IMR-90 (cell line): ENCODE data around the gene GLG1. TPM values are rescaled to one million over a fixed set of nuclear protein-coding genes. Genes with fewer than 3 reads are reported as not detected.

ENCODE experiments used
- ATAC-seq: fragments of 200-7000 bp; cut with Tn5 transposase; 2 replicates; pipeline ENCODE4 v1.9.1; 2020; ENCODE audit warnings: low read depth, mild to moderate bottlenecking, moderate library complexity
- BruUV-seq: library from RNA; stranded (reverse); fragments of 400-500 nt; replicated peaks from 2 replicates; lab custom pipeline; 2021; lab: Mats Ljungman, UMichigan
- CTCF ChIA-PET: fragments of 300-600 bp; formaldehyde crosslinking; extraction: SDS; loops from one replicate; lab custom pipeline; 2021; ENCODE audit warnings: antibody characterized with exemption; lab: Yijun Ruan, JAX
- POLR2A ChIA-PET: fragments of 300-600 bp; sonication (Branson Sonifier 250); formaldehyde crosslinking; loops from one replicate; lab custom pipeline; 2022; ENCODE audit warnings: antibody characterized with exemption; ENCODE audit not compliant: unreplicated experiment; lab: Charles Lee
- DNase-seq: peaks from one replicate; pipeline ENCODE4 v3.0.0; 2013
- H2AFZ ChIP-seq: replicated peaks from 2 replicates; pipeline ENCODE3; 2013; ENCODE audit warnings: low read length, mild to moderate bottlenecking; ENCODE audit not compliant: poor library complexity
- H2AK5ac ChIP-seq: 2 replicates; pipeline ENCODE4 v1.6.1; 2013; ENCODE audit warnings: low read depth, low read length, inconsistent platforms
- H2AK9ac ChIP-seq: replicated peaks from 2 replicates; pipeline ENCODE3; 2013; ENCODE audit warnings: mild to moderate bottlenecking, low read depth, low read length, moderate library complexity; ENCODE audit not compliant: poor library complexity
- H2BK120ac ChIP-seq: 2 replicates; pipeline ENCODE4 v1.6.1; 2013; ENCODE audit warnings: low read depth, low read length, inconsistent platforms
- H2BK15ac ChIP-seq: 3 replicates; pipeline ENCODE4 v1.6.1; 2013; ENCODE audit warnings: low read depth, low read length, inconsistent platforms
- H2BK20ac ChIP-seq: 2 replicates; pipeline ENCODE4 v1.6.1; 2013; ENCODE audit warnings: low read depth, mild to moderate bottlenecking, inconsistent platforms, low read length, moderate library complexity
- H2BK5ac ChIP-seq: 2 replicates; pipeline ENCODE4 v1.6.1; 2013; ENCODE audit warnings: mild to moderate bottlenecking, low read depth, low read length, inconsistent platforms; ENCODE audit not compliant: poor library complexity, severe bottlenecking
- H3K14ac ChIP-seq: replicated peaks from 2 replicates; pipeline ENCODE4 v1.6.1; 2013; ENCODE audit warnings: low read depth, low read length, inconsistent platforms
- H3K18ac ChIP-seq: 2 replicates; pipeline ENCODE4 v1.6.1; 2013; ENCODE audit warnings: low read depth, low read length, control low read depth
- H3K23ac ChIP-seq: 2 replicates; pipeline ENCODE4 v1.6.1; 2013; ENCODE audit warnings: low read depth, low read length, inconsistent platforms
- H3K27ac ChIP-seq: 2 replicates; pipeline ENCODE4 v1.5.1; 2013; ENCODE audit warnings: mild to moderate bottlenecking, control low read depth, low read length; ENCODE audit not compliant: insufficient read depth
- H3K27me3 ChIP-seq: 2 replicates; pipeline ENCODE4 v1.6.1; 2013; ENCODE audit warnings: low read length; ENCODE audit not compliant: control insufficient read depth, insufficient read depth
- H3K36me3 ChIP-seq: 2 replicates; pipeline ENCODE4 v1.6.1; 2013; ENCODE audit warnings: low read length, mixed read lengths; ENCODE audit not compliant: control insufficient read depth, insufficient read depth
- H3K4ac ChIP-seq: 2 replicates; pipeline ENCODE4 v1.6.1; 2013; ENCODE audit warnings: low read depth, low read length, inconsistent platforms
- H3K4me1 ChIP-seq: 2 replicates; pipeline ENCODE4 v1.6.1; 2013; ENCODE audit warnings: low read length, mixed read lengths; ENCODE audit not compliant: control insufficient read depth, insufficient read depth
- H3K4me2 ChIP-seq: 2 replicates; pipeline ENCODE4 v1.6.1; 2013; ENCODE audit warnings: low read depth, mild to moderate bottlenecking, control low read depth, low read length, moderate library complexity
- H3K4me3 ChIP-seq: 2 replicates; pipeline ENCODE4 v1.5.1; 2013; ENCODE audit warnings: low read depth, mild to moderate bottlenecking, control low read depth, low read length, moderate library complexity; ENCODE audit not compliant: insufficient read depth
- H3K56ac ChIP-seq: 2 replicates; pipeline ENCODE4 v1.6.1; 2013; ENCODE audit warnings: low read length, inconsistent platforms; ENCODE audit not compliant: insufficient read depth; ENCODE audit errors: extremely low read depth
- H3K79me1 ChIP-seq, 2 experiments: 2 replicates each; pipeline ENCODE4 v1.6.1; 2013; ENCODE audit warnings: low read length in 2 of 2, inconsistent platforms in 1 of 2, low read depth in 1 of 2
- H3K9ac ChIP-seq: 2 replicates; pipeline ENCODE4 v1.6.1; 2013; ENCODE audit warnings: low read depth, low read length, control low read depth
- H3K9me1 ChIP-seq: 2 replicates; pipeline ENCODE4 v1.6.1; 2013; ENCODE audit warnings: low read length, inconsistent platforms; ENCODE audit not compliant: insufficient read depth
- H3K9me3 ChIP-seq: 2 replicates; pipeline ENCODE4 v1.6.1; 2013; ENCODE audit warnings: low read length; ENCODE audit not compliant: control insufficient read depth, insufficient read depth
- H4K20me1 ChIP-seq: 2 replicates; pipeline ENCODE4 v1.6.1; 2013; ENCODE audit warnings: low read length, inconsistent platforms; ENCODE audit not compliant: insufficient read depth
- H4K5ac ChIP-seq: 2 replicates; pipeline ENCODE4 v1.6.1; 2013; ENCODE audit warnings: mild to moderate bottlenecking, low read depth, low read length, control low read depth
- H4K8ac ChIP-seq, 2 experiments: 2 replicates each; pipeline ENCODE4 v1.6.1; 2013; ENCODE audit warnings: low read depth in 2 of 2, low read length in 2 of 2, control low read depth in 1 of 2, inconsistent platforms in 1 of 2
- H4K91ac ChIP-seq: 2 replicates; pipeline ENCODE4 v1.6.1; 2013; ENCODE audit warnings: low read depth, low read length, inconsistent platforms; ENCODE audit not compliant: insufficient read depth
- BHLHE40 ChIP-seq: fragments of 150-350 bp; IDR thresholded peaks from 2 replicates; pipeline ENCODE4 v1.6.1; 2016; ENCODE audit warnings: mild to moderate bottlenecking, low read depth, low read length
- CHD1 ChIP-seq: IDR thresholded peaks from 2 replicates; pipeline ENCODE4 v1.6.1; 2012; ENCODE audit warnings: low read depth, low read length, improper control_type of control experiment
- ELK1 ChIP-seq: fragments of 150-350 bp; IDR thresholded peaks from 2 replicates; pipeline ENCODE4 v1.6.1; 2016; ENCODE audit warnings: low read depth, mild to moderate bottlenecking, low read length, moderate library complexity, borderline replicate concordance
- FOS ChIP-seq: fragments of 150-350 bp; IDR thresholded peaks from 2 replicates; pipeline ENCODE4 v1.6.1; 2016; ENCODE audit warnings: low read depth, low read length
- MAFK ChIP-seq: IDR thresholded peaks from 2 replicates; pipeline ENCODE4 v1.6.1; 2012; ENCODE audit warnings: low read depth, low read length, improper control_type of control experiment
- NFE2L2 ChIP-seq: fragments of 150-350 bp; IDR thresholded peaks from 2 replicates; pipeline ENCODE4 v1.6.1; 2016; ENCODE audit warnings: low read depth, mild to moderate bottlenecking, low read length
- POLR2A ChIP-seq: IDR thresholded peaks from 2 replicates; pipeline ENCODE4 v1.6.1; 2012; ENCODE audit warnings: mild to moderate bottlenecking, low read depth, low read length
- RAD21 ChIP-seq: IDR thresholded peaks from 2 replicates; pipeline ENCODE4 v1.6.1; 2012; ENCODE audit warnings: low read length, improper control_type of control experiment
- RCOR1 ChIP-seq: IDR thresholded peaks from 2 replicates; pipeline ENCODE4 v1.6.1; 2012; ENCODE audit warnings: mild to moderate bottlenecking, low read length, improper control_type of control experiment; ENCODE audit not compliant: insufficient replicate concordance
- RFX5 ChIP-seq: IDR thresholded peaks from 2 replicates; pipeline ENCODE4 v1.8.0; 2012; ENCODE audit warnings: low read depth, mild to moderate bottlenecking, low read length, moderate library complexity
- SMC3 ChIP-seq: fragments of 150-350 bp; IDR thresholded peaks from 2 replicates; pipeline ENCODE4 v1.6.1; 2016; ENCODE audit warnings: low read depth, mild to moderate bottlenecking, antibody characterized with exemption, low read length, moderate library complexity
- WGBS, 2 experiments: methylation state at CpG; one replicate each; pipeline versions ENCODE4 v1.1.5 to v1.1.7; 2013; ENCODE audit warnings: missing lambda C conversion rate in 2 of 2; ENCODE audit not compliant: insufficient read length in 1 of 2; ENCODE audit errors: extremely low coverage in 2 of 2; 5-methylcytosine and 5-hydroxymethylcytosine counted together
- dilution Hi-C: fragments of 300-500 bp; cut with HindIII; formaldehyde crosslinking; loops from one replicate; pipeline ENCODE4 v1.14.3; 2018; ENCODE audit warnings: low sequenced_read_pairs; ENCODE audit not compliant: unreplicated experiment
- in situ Hi-C: fragments of 300-500 bp; cut with MboI; formaldehyde crosslinking; loops from 3 replicates; pipeline ENCODE4 v1.14.3; 2019; ENCODE audit warnings: low sequenced_read_pairs, inconsistent platforms, mixed read lengths
- intact Hi-C: fragments of 100-400 bp; cut with micrococcal nuclease; formaldehyde crosslinking; loops from 2 replicates; pipeline ENCODE4 v1.10.0; 2022
- polyA plus RNA-seq, 3 experiments: library from polyadenylated mRNA; depleted of rRNA; stranded (reverse); fragments of >200 nt; gene quantifications; 2 replicates each; pipeline ENCODE4 v1.2.3, GENCODE V29; 2012; ENCODE audit warnings: low replicate concordance in 1 of 3
- total RNA-seq: library from RNA; depleted of rRNA; stranded (reverse); fragments of >200 nt; gene quantifications from 2 replicates; pipeline ENCODE4 v1.2.3, GENCODE V29; 2012

Gene GLG1
- total and polyA plus RNA-seq, 2 of the 4 experiments (the other 2 are of a cell fraction): 91.0 to 107 TPM

GRCh38 chr16:74635303-74635702, 28.4 kb upstream of the GLG1 start:
- Histone ChIP-seq H3K9ac (no peak overlapping the region), H2AK5ac (no peak overlapping the region), H3K4me3 (no peak overlapping the region), H4K91ac (no peak overlapping the region), H3K36me3 (peaks cover 33% of the 10 kb centered on the region), H3K27me3 (no peaks in the 10 kb centered on the region), H2AK9ac (no peak overlapping the region), H2BK5ac (no peak overlapping the region), H3K9me1 (no peaks in the 10 kb centered on the region), H3K56ac (no peak overlapping the region), H2BK15ac (no peak overlapping the region), H2BK120ac (no peak overlapping the region), H3K4me1 (no peaks in the 10 kb centered on the region), H4K8ac (no peak overlapping the region), H3K9me3 (no peaks in the 10 kb centered on the region), H2BK20ac (no peak overlapping the region), H3K27ac (no peak overlapping the region), H3K79me1 (peaks cover 7 to 15% of the 10 kb centered on the region in 2 experiments; a peak in 3 of 4 replicates), H3K18ac (no peak overlapping the region), H3K23ac (no peak overlapping the region), H3K4ac (no peak overlapping the region), H2AFZ (no peak overlapping the region), H4K5ac (no peak overlapping the region), H4K20me1 (no peaks in the 10 kb centered on the region), H3K14ac (no peak overlapping the region), H3K4me2 (no peak overlapping the region)
- ATAC-seq (no peak), DNase-seq (no peak)
- ChIA-PET CTCF (interaction anchor here (1.6 kb wide), 1 partner anchor 16 kb away, joined by 5 read pairs; no protein-coding TSS in a partner anchor), POLR2A (interaction anchor here (0.6 kb wide), 1 partner anchor 191 kb away, joined by 16 read pairs; no protein-coding TSS in a partner anchor)
- no TSS peak for BruUV-seq
- intact Hi-C loops: no loop called here
- dilution Hi-C loops: no loop called here
- TF ChIP-seq SMC3 (no peak), NFE2L2 (no peak), POLR2A (no peak), CHD1 (no peak), FOS (no peak), BHLHE40 (no peak), RCOR1 (no peak), MAFK (no peak), RAD21 (no peak), RFX5 (no peak), ELK1 (no peak)
- no CpG with 5 or more reads among the region's 5 CpGs for WGBS, 2 experiments
- in situ Hi-C loops: no loop called here
